HepG2 (cell line): ENCODE data around the gene KCND1. TPM values are rescaled to one million over a fixed set of nuclear protein-coding genes. Genes with fewer than 3 reads are reported as not detected.

Source experiments
- ATF1 ChIP-seq: IDR thresholded peaks from 2 replicates; pipeline ENCODE4 v1.6.1; 2016; ENCODE audit warnings: mild to moderate bottlenecking, control low read depth
- CHD4 ChIP-seq: fragments of 200-600 bp; sonication (generic); IDR thresholded peaks from 2 replicates; pipeline ENCODE4 v1.7.0; 2017; ENCODE audit warnings: mild to moderate bottlenecking, low read length, borderline replicate concordance
- GATAD2A ChIP-seq: IDR thresholded peaks from 2 replicates; pipeline ENCODE4 v1.6.1; 2016
- HNF1A ChIP-seq, 2 experiments: sonication (generic) in 1 of 2; formaldehyde crosslinking in 1 of 2; IDR thresholded peaks; 2 replicates each; pipeline versions ENCODE4 v1.4.0 to v1.6.1; 2016 to 2020; ENCODE audit warnings: borderline replicate concordance in 1 of 2, low read depth in 1 of 2, mild to moderate bottlenecking in 1 of 2, missing genetic modification reagents in 1 of 2
- MAFK ChIP-seq, 2 experiments: IDR thresholded peaks in 1 of 2; conservative IDR thresholded peaks in 1 of 2; 2 replicates each; pipeline ENCODE4 v1.6.1; 2011; ENCODE audit warnings: improper control_type of control experiment in 2 of 2, low read length in 2 of 2
- MYNN ChIP-seq: sonication (generic); formaldehyde crosslinking; IDR thresholded peaks from 2 replicates; pipeline ENCODE4 v1.4.0; 2020; ENCODE audit warnings: mild to moderate bottlenecking, low read depth, missing genetic modification reagents
- PAX8 ChIP-seq: sonication (generic); formaldehyde crosslinking; IDR thresholded peaks from 2 replicates; pipeline ENCODE4 v1.8.0; 2022; ENCODE audit warnings: mild to moderate bottlenecking, missing genetic modification reagents, borderline replicate concordance
- PCBP1 ChIP-seq: fragments of 200-400 bp; formaldehyde crosslinking; IDR thresholded peaks from 2 replicates; pipeline ENCODE4 v1.6.1; 2017; ENCODE audit warnings: mild to moderate bottlenecking, low read depth, low read length, borderline replicate concordance
- PHF8 ChIP-seq: sonication (generic); formaldehyde crosslinking; IDR thresholded peaks from 2 replicates; pipeline ENCODE4 v1.5.0; 2020; ENCODE audit warnings: missing genetic modification reagents
- RBFOX2 ChIP-seq: fragments of 200-400 bp; formaldehyde crosslinking; IDR thresholded peaks from 2 replicates; pipeline ENCODE4 v1.6.1; 2017; ENCODE audit warnings: low read depth, mild to moderate bottlenecking, low read length
- REPIN1 ChIP-seq: sonication (generic); formaldehyde crosslinking; IDR thresholded peaks from 2 replicates; pipeline ENCODE4 v1.8.0; 2022; ENCODE audit warnings: missing genetic modification reagents, low read depth, mild to moderate bottlenecking, borderline replicate concordance
- ZKSCAN5 ChIP-seq: sonication (generic); formaldehyde crosslinking; IDR thresholded peaks from 2 replicates; pipeline ENCODE4 v1.5.1; 2020; ENCODE audit warnings: mild to moderate bottlenecking, missing genetic modification reagents
- ZNF280D ChIP-seq: sonication (generic); formaldehyde crosslinking; IDR thresholded peaks from 2 replicates; pipeline ENCODE4 v1.5.1; 2020; ENCODE audit warnings: mild to moderate bottlenecking, missing genetic modification reagents
- ZNF296 ChIP-seq: sonication (generic); formaldehyde crosslinking; conservative IDR thresholded peaks from 2 replicates; pipeline ENCODE4 v1.5.0; 2020; ENCODE audit warnings: mild to moderate bottlenecking, missing genetic modification reagents
- ZNF383 ChIP-seq: sonication (generic); formaldehyde crosslinking; IDR thresholded peaks from 2 replicates; pipeline ENCODE4 v1.4.0; 2020; ENCODE audit warnings: missing genetic modification reagents, mild to moderate bottlenecking, borderline replicate concordance
- ZNF746 ChIP-seq: sonication (generic); formaldehyde crosslinking; IDR thresholded peaks from 2 replicates; pipeline ENCODE4 v1.8.0; 2022; ENCODE audit warnings: mild to moderate bottlenecking, missing genetic modification reagents
- ZNF800 ChIP-seq: sonication (generic); formaldehyde crosslinking; IDR thresholded peaks from 2 replicates; pipeline ENCODE4 v1.4.0; 2020; ENCODE audit warnings: missing genetic modification reagents
- ZSCAN31 ChIP-seq: sonication (generic); formaldehyde crosslinking; IDR thresholded peaks from 2 replicates; pipeline ENCODE4 v1.5.0; 2020; ENCODE audit warnings: low read depth, mild to moderate bottlenecking, missing genetic modification reagents
- polyA plus RNA-seq, 8 experiments: library from polyadenylated mRNA; depleted of rRNA in 3 of 8; stranded (reverse) in 7 of 8; unstranded in 1 of 8; fragments of >200 nt; fragmentation: Illumina TruSeq in 4 of 8; extraction: Trizol in 4 of 8; gene quantifications; 2 replicates each; pipeline versions ENCODE4 v1.2.1 to v1.2.3, GENCODE V29; 2011 to 2016; ENCODE audit warnings: low read depth in 4 of 8, missing spikeins in 1 of 8, mixed read lengths in 1 of 8; ENCODE audit not compliant: insufficient read depth in 1 of 8
- total RNA-seq, 5 experiments: library from RNA; depleted of rRNA; stranded (reverse); fragments of >200 nt; fragmentation: Illumina TruSeq; extraction: Trizol; gene quantifications; 2 replicates each; pipeline ENCODE4 v1.2.3, GENCODE V29; 2016; ENCODE audit warnings: low read depth in 1 of 5
- TF ChIP-seq, protein P1 (sequence below): sonication (generic); formaldehyde crosslinking; IDR thresholded peaks from 2 replicates; pipeline ENCODE4 v1.4.0; 2020; ENCODE audit warnings: missing genetic modification reagents, low read depth, mild to moderate bottlenecking, borderline replicate concordance

The KCND1 gene
- total and polyA plus RNA-seq, 2 of the 13 experiments (the other 11 are each of a cell fraction or from before 2014, with no cell fraction given): 0.07 to 0.30 TPM

- TF ChIP-seq ZNF280D (CRISPR knock-in tag) (no peak), ZNF296 (CRISPR knock-in tag) (no peak), ZKSCAN5 (no peak), GATAD2A (no peak), ZSCAN31 (CRISPR knock-in tag) (no peak), PAX8 (CRISPR knock-in tag) (no peak), ATF1 (CRISPR knock-in tag) (peak; percentile 89), RBFOX2 (peak; percentile 67), MYNN (CRISPR knock-in tag) (no peak), HNF1A (IDR thresholded peaks at IDR 0.05; ENCODE audit: low read depth) (no peak), HNF1A (CRISPR knock-in tag; IDR thresholded peaks at IDR 0.05; ENCODE audit: borderline replicate concordance) (no peak), ZNF383 (CRISPR knock-in tag) (no peak), PCBP1 (no peak), PHF8 (CRISPR knock-in tag) (peak; percentile 54; the same call in 1 of the 2 replicates), MAFK (conservative IDR thresholded peaks at IDR 0.05 in 1 of 2, IDR thresholded peaks at IDR 0.05 in 1 of 2; ENCODE audit: low read length in 2 of 2) (no peak), REPIN1 (CRISPR knock-in tag) (no peak), ZNF746 (no peak), ZNF800 (CRISPR knock-in tag) (no peak), CHD4 (no peak)
- TF ChIP-seq, protein P1, sequence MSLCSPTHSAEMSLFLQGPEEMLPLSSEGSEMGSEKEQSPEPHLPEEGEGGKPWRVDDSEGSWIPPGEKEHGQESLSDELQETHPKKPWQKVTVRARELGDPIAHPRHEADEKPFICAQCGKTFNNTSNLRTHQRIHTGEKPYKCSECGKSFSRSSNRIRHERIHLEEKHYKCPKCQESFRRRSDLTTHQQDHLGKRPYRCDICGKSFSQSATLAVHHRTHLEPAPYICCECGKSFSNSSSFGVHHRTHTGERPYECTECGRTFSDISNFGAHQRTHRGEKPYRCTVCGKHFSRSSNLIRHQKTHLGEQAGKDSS (CRISPR knock-in tag): no peak
These were observed 13.6 kb downstream of the KCND1 start (continued) for GRCh38 chrX:48957827-48958634.
